ENCODE measurements around the gene ELOVL2.
"Not testable (repeated sequence)": the region's sequence is repeated elsewhere in the genome, so short reads cannot be mapped to it uniquely, and the experiment has no call there.

The ELOVL2 gene

DNA sequence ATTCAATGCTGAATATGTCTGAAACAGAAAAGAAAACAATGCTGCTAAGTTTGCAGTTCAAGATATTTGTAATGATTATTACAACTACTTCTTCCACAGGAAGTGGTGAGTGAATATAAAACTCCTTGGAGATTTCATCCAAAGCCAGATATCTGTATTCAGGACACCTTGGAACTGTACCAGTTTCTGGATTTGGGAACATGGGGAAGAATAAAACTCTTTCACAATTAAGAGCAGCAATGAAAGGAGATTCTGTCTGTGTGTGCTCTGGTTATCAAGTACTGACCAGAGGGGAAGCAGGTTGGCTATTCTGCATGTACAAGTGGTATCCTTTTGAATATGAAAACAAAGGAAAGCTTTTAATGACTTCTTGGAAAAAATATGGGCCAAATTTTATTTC is 21.1 kb downstream of the ELOVL2 start:
- no peak for DNase-seq (ENCODE audit: low read depth in 3 of 3)

- no peak for DNase-seq (ENCODE audit: low read depth in 3 of 3)
These were observed 22.4 kb downstream of the ELOVL2 start for GRCh38 chr6:11021714-11022113.

GRCh38 chr6:11021003-11021402 is 23.1 kb downstream of the ELOVL2 start:
- DNase-seq (ENCODE audit: low read depth in 3 of 3), result no peak

GRCh38 chr6:11018225-11018624 is 25.9 kb downstream of the ELOVL2 start:
- no peak for DNase-seq (ENCODE audit: low read depth in 3 of 3)

DNA sequence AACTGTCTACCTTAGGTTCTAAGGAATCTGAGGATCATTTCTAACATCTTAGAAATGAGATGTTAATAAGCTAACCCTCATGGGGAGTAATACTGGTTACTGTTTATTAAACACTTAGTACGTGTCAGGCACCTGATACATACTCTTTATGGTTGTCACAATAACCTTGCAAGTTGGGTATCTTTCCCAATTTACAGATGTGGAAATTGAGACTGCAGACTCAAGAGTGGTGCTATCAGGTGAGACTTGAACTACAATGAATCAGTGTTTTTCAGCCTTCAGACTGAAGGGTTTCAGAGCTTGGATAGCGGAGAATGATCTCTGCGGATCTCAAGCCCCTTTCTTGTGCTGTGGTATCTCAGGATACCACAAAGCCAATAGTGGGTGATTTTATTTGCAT is 27.0 kb downstream of the ELOVL2 start:
- DNase-seq (ENCODE audit: low read depth in 3 of 3), result no peak

GRCh38 chr6:11016452-11016851 is 27.7 kb downstream of the ELOVL2 start:
- DNase-seq (ENCODE audit: low read depth in 3 of 3), result no peak

- DNase-seq (ENCODE audit: low read depth in 3 of 3), result no peak
These were observed 29.0 kb downstream of the ELOVL2 start for GRCh38 chr6:11015102-11015501.

DNA sequence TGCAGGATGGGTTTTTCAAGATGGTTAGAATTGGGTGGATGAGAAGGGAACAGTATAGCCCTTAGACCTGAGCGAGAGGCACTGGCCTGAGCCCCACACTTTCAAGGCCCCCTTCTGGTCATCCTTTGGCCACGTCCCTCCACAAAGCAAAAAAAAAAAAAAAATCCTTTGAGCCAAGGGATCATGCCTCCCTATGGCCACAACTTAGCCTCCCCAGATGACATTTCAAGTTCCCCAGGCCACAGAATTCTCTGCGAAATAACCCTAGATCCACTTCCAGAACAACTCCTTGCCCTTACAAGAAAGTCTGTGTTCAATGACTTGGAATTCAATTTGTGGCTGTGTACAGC is 30.4 kb downstream of the ELOVL2 start:
- DNase-seq (ENCODE audit: low read depth in 3 of 3), result no peak

DNA sequence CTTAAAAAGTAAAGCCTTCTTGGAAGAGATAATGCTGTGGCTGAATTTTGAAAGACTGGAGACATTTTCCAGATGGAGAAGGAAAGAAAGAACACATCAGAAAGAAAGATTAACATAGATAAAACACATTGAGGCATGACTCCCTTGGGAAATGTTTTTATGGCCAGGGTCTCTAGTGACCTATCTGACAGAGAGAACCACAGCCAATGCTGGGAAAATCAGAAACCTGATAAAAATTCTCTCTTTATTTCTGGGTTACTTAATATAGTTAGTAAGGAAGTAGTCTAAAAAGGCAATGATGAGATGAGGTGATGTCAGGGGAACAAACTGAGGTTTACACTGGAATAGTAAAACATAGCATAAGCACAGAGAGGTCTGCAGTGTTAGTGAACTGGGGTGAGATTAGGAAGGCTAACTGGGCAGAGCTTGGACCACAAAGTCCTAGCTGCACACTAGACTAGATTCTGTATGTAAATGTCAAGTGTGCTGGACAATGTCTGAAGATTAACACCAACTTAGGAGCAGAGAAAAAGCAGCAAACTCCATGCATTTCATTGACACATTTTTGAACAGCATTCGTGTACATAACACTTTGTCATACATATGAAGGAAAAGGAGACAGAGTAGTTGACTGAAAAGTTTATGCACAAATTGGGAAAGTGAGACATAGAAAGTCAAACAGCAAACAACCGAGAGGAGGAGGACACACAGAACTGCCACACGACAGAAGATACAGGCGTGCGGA is 31.0 kb downstream of the ELOVL2 start:
- DNase-seq (ENCODE audit: low read depth in 3 of 3), result no peak

GRCh38 chr6:11012295-11012754 is 31.8 kb downstream of the ELOVL2 start:
- no peak for DNase-seq (ENCODE audit: low read depth in 3 of 3)

GRCh38 chr6:11011787-11012234 is 32.3 kb downstream of the ELOVL2 start:
- DNase-seq (ENCODE audit: low read depth in 3 of 3), result no peak

DNA sequence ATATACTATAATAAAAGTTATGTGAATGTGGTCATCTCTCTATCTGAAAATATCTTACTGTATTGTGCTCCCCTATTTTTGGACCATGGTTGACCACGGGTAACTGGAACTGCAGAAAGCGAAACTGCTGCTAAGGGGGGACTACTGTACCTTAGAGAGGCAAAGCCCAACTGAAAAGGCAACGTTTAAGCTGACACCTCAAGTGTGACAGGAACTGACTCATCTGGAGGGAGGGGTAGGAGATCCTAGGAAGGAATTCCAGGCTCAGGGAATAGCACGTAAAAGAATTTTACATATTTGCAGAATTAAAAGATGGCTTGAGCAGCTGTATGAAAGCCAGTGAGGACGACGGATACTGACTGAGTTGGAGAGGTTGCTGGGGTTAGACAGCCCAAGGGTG is 34.8 kb downstream of the ELOVL2 start:
- no peak for DNase-seq (ENCODE audit: low read depth in 3 of 3)

- no peak for DNase-seq (ENCODE audit: low read depth in 3 of 3)
These were observed 35.3 kb downstream of the ELOVL2 start for GRCh38 chr6:11008821-11009220.

GRCh38 chr6:11007715-11008608 is 36.1 kb downstream of the ELOVL2 start:
- DNase-seq (ENCODE audit: low read depth in 3 of 3), result no peak

DNA sequence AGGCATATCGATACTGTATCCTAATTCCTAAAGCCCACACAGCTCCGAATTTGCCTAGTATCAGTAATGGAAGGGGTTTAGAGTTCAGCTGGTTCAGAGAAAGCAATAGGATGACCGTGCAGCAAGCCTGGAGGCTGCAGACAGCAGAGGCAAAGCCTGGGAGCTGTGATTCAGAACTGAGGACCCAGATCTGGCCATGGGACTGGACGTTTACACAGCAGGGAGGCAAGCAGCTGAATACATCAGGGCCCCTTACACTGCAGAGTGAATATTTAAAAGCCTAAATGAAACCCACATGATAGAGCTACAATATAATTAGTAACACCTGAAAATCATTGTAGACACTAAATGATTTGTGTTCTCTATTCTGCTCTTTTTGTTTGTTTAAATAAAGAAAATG is 38.0 kb downstream of the ELOVL2 start:
- DNase-seq (ENCODE audit: low read depth in 3 of 3), result no peak

GRCh38 chr6:11003297-11003696 is 40.8 kb downstream of the ELOVL2 start:
- not testable (repeated sequence) for DNase-seq (ENCODE audit: low read depth in 3 of 3)

DNA sequence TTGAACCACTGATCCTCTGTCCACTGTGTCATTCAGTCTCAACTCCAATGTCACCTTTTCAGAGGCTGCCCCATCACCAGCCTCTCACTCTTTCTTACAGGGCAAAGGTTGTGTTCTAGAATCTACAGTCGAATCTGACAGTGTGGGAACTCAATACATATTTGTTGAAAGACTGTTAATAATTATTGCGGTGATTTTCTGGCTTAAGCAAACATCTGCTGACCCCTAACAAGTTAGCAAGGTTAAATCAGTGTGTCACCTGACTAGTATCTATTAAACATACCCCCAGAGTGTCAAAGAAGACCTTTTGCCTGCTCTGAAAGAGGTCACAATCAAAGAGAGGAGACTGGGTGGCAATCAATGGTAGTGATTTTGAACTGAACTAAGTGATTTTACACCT is 41.9 kb downstream of the ELOVL2 start:
- no peak for DNase-seq (ENCODE audit: low read depth in 3 of 3)

DNA sequence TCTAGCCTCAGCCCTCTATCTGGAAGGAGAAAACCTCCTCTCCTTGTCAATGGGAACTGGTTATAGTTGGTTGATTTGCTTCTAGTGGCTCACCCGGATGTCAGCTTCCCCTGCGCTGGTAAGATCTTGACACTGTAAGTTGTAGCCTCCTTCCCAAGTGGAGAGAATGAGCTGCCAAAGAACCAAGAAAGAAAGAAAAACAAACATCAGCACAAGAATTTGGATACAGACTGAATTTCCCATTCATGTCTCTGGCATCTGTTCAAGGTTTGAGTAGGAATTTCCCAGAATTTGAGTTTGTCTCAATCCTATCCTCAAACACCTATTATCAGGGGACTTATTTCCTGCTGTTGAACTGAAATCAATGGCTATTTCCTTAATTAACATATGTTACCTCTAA is 44.1 kb downstream of the ELOVL2 start:
- no peak for DNase-seq (ENCODE audit: low read depth in 3 of 3)

DNA sequence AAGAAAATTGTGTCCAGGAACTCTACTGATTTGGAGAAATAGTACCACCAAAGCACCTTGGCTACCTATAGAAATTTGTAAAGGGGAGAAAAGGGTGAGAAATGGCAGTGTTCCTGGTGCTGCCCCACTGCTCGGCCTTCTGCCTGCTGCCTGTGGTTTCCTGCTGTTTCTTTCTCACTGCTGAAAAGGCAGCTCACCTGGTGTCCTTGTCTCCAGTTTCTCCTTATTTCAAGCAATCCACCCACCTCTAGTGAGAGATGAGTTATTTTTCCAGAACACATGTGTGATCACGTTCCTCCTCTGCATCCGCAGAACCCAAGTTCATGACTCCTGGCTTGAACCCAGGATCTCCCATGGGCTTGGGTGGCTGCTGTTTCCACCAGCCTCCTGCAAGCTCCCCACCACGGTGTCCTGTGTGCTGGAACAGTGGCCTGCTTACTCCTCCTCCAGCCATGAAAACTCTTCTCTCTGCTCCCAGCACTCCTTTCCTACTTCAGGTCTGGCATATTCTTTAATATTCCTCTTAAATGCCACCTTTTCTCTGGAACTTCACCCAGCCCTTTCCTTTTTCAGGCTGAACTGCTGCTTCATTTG is 48.9 kb downstream of the ELOVL2 start:
- no peak for DNase-seq (ENCODE audit: low read depth in 3 of 3)

- DNase-seq (ENCODE audit: low read depth in 3 of 3), result no peak
These were observed 50.2 kb downstream of the ELOVL2 start for GRCh38 chr6:10993896-10994295.

GRCh38 chr6:10991115-10991514 is 53.0 kb downstream of the ELOVL2 start:
- no peak for DNase-seq (ENCODE audit: low read depth in 3 of 3)

- no peak for DNase-seq (ENCODE audit: low read depth in 3 of 3)
These were observed 54.5 kb downstream of the ELOVL2 start for GRCh38 chr6:10989587-10989986.

- not testable (repeated sequence) for DNase-seq (ENCODE audit: low read depth in 3 of 3)
These were observed 59.1 kb downstream of the ELOVL2 start for GRCh38 chr6:10984959-10985358.
